Measurements from ENCODE around the gene LSP1. TPM values are rescaled to one million over a fixed set of nuclear protein-coding genes. Genes with fewer than 3 reads are reported as not detected.
A peak's percentile ranks its signal among the peaks of the same experiment; 100 is the strongest.

LSP1 gene
- total and polyA plus RNA-seq, 2 of the 13 experiments (the other 11 are each of a cell fraction or from before 2014, with no cell fraction given) = 0.59 to 1.00 TPM

DNA sequence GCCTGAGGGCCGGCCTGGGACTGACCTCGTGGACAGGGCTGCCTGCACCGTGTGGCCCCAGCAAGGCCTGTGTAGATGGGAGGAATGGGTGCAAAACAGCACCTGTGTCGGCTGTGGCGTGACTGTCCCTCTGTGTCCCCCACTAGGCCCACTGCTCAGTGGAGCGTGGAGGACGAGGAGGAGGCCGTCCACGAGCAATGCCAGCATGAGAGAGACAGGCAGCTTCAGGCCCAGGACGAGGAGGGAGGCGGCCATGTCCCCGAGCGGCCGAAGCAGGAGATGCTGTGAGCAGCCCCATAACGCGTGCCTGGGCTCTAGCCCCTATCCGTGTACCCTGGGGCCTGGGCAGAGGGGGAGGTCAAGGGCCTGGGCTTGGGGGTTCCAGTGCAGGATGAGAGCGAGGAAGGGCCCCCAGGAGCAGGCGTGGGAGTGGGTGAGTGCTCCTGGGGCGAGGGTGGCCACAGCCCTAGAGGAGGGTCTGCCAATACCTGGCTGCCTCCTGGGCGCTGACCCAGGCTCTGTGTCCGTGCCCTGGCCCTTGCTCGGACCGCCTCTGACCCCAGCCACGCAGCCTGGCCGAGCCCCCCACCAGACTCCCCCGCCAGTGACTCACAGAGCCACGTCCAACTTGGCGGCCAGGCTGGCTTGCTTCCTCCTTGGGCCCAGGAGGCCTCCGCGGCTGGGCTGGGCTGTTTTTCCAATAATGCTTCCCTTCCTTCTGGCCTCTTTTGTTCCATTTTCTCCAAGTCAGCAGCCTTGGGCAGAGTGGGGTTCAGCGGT, 27.2 kb downstream of the LSP1 start (continued):
- TF ChIP-seq ZNF446 (CRISPR knock-in tag; IDR thresholded peaks at IDR 0.05) = peak; percentile 57; the same call in 1 of the 2 replicates
- TF ChIP-seq, protein P1, sequence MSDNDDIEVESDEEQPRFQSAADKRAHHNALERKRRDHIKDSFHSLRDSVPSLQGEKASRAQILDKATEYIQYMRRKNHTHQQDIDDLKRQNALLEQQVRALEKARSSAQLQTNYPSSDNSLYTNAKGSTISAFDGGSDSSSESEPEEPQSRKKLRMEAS (IDR thresholded peaks at IDR 0.05) = 0 out of 2 replicates have a peak, but pooled peaks have one; percentile 30
- TF ChIP-seq, protein P2, sequence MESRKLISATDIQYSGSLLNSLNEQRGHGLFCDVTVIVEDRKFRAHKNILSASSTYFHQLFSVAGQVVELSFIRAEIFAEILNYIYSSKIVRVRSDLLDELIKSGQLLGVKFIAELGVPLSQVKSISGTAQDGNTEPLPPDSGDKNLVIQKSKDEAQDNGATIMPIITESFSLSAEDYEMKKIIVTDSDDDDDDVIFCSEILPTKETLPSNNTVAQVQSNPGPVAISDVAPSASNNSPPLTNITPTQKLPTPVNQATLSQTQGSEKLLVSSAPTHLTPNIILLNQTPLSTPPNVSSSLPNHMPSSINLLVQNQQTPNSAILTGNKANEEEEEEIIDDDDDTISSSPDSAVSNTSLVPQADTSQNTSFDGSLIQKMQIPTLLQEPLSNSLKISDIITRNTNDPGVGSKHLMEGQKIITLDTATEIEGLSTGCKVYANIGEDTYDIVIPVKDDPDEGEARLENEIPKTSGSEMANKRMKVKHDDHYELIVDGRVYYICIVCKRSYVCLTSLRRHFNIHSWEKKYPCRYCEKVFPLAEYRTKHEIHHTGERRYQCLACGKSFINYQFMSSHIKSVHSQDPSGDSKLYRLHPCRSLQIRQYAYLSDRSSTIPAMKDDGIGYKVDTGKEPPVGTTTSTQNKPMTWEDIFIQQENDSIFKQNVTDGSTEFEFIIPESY (CRISPR knock-in tag; IDR thresholded peaks at IDR 0.05) = 0 out of 2 replicates have a peak, but pooled peaks have one; percentile 37

DNA sequence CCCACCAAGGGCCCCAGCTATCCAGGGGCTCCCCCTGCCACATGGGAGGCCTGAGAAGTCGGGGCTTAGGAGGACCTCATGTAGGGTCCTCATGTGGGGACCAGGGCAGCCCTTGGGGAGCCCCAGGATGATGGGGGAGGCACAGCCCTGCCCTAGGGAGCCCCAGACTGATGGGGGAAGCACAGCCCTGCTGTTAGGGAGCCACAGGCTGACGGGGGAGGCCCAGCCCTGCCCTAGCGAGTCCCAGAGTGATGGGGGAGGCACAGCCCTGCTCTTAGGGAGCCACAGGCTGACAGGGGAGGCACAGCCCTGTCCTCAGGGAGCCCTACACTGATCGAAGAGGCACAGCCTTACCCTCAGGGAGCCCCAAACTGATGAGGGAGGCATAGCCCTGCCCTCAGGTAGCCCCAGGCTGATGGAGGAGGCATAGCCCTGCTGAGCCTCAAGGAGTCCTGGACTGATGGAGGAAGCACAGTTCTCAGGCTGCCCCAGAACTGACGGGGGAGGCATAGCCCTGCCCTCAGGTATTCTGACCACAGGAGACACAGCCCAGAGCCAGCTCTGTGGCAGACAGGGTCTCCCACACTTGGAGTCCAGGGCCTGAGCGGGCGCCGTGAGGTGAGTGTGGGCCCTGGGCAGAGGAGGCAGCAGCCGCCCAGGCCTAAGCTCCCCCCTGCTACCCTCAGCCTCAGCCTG, 28.0 kb downstream of the LSP1 start:
- Histone ChIP-seq H3K27ac (ENCODE audit: extremely low read length, insufficient read depth, low read length) (no peak overlapping the region), H3K27me3 (ENCODE audit: control insufficient read depth in 1 of 2, insufficient read depth in 2 of 2, low read length in 2 of 2) (peaks cover 6 to 55% of the 10 kb centered on the region in 2 experiments; a peak in 4 of 5 replicates), H3K9me3 (ENCODE audit: low read length) (no peaks in the 10 kb centered on the region), H3K4me1 (ENCODE audit: insufficient read depth, low read length) (peaks cover 32% of the 10 kb centered on the region), H3K36me3 (replicated peaks in 1 of 2; ENCODE audit: control insufficient read depth in 1 of 2, insufficient read depth in 2 of 2, low read length in 2 of 2) (no peaks in the 10 kb centered on the region), H3K4me2 (ENCODE audit: low read depth, low read length) (no peak overlapping the region; the same call in 1 of the 2 replicates), H3K9ac (ENCODE audit: insufficient read depth, low read depth, low read length) (no peak overlapping the region), H2AFZ (ENCODE audit: low read length) (no peak overlapping the region), H4K20me1 (ENCODE audit: insufficient read depth, low read length) (no peaks in the 10 kb centered on the region), H3K79me2 (ENCODE audit: insufficient read depth, low read length) (no peaks in the 10 kb centered on the region), H3K4me3 (replicated peaks in 1 of 3; ENCODE audit: insufficient read depth in 1 of 3, low read depth in 2 of 3, low read length in 3 of 3) (no peak overlapping the region)
- in situ Hi-C loops (cut with HindIII; ENCODE audit: extremely low pct_ligation_motif_present, low pct_unique_long_range_greater_than_20kb) (loop anchor here (5.0 kb wide), 1 partner anchor 271 kb away; no protein-coding TSS in a partner anchor), intact Hi-C loops (cut with micrococcal nuclease; ENCODE audit: unreplicated experiment) (loop anchor here (5.0 kb wide), 1 partner anchor 471 kb away; no protein-coding TSS in a partner anchor)
- DNase-seq (ENCODE audit: low spot score) (no peak), ATAC-seq (no peak), FAIRE-seq (no peak)
- CTCF ChIA-PET (ENCODE audit: low intra/inter-chr PET ratio, low total read pairs) = interaction anchor here (7.1 kb wide), 1 partner anchor 270 kb away, joined by 108 read pairs; no protein-coding TSS in a partner anchor
- no TSS peak for BruUV-seq (replicated peaks)
- POLR2A ChIA-PET = no interaction called here
- TF ChIP-seq ZSCAN22 (CRISPR knock-in tag; IDR thresholded peaks at IDR 0.05) = peak; percentile 94
- TF ChIP-seq, protein P3, sequence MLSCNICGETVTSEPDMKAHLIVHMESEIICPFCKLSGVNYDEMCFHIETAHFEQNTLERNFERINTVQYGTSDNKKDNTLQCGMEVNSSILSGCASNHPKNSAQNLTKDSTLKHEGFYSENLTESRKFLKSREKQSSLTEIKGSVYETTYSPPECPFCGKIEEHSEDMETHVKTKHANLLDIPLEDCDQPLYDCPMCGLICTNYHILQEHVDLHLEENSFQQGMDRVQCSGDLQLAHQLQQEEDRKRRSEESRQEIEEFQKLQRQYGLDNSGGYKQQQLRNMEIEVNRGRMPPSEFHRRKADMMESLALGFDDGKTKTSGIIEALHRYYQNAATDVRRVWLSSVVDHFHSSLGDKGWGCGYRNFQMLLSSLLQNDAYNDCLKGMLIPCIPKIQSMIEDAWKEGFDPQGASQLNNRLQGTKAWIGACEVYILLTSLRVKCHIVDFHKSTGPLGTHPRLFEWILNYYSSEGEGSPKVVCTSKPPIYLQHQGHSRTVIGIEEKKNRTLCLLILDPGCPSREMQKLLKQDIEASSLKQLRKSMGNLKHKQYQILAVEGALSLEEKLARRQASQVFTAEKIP (CRISPR knock-in tag; IDR thresholded peaks at IDR 0.05; ENCODE audit: borderline replicate concordance) = no peak
- WGBS (ENCODE audit: low lambda C conversion rate) = no CpG with 5 or more reads among the region's 9 CpGs

All from HepG2 (cell line).